KMS-11 (cell line): ENCODE data around the gene MAP2K5.

Experiments used
- H2AFZ ChIP-seq: fragments of 200-600 bp; sonication (generic); 2 replicates; pipeline ENCODE4 v1.6.1; 2016; ENCODE audit warnings: antibody characterized with exemption, mixed run types, low read depth
- H3K27ac ChIP-seq: fragments of 200-600 bp; sonication (generic); 2 replicates; pipeline ENCODE4 v1.6.1; 2016; ENCODE audit warnings: mild to moderate bottlenecking, mixed run types
- H3K27me3 ChIP-seq: fragments of 200-600 bp; sonication (generic); 2 replicates; pipeline ENCODE4 v1.6.1; 2017; ENCODE audit warnings: mild to moderate bottlenecking, low read depth, mixed run types, moderate library complexity; ENCODE audit not compliant: insufficient read depth
- H3K36me3 ChIP-seq: fragments of 200-600 bp; sonication (generic); 2 replicates; pipeline ENCODE4 v1.6.1; 2017; ENCODE audit warnings: mild to moderate bottlenecking, mixed run types; ENCODE audit not compliant: insufficient read depth
- H3K4me1 ChIP-seq: fragments of 200-600 bp; sonication (generic); 2 replicates; pipeline ENCODE4 v1.6.1; 2016; ENCODE audit warnings: mild to moderate bottlenecking, low read depth, mixed run types; ENCODE audit not compliant: poor library complexity, severe bottlenecking
- H3K4me2 ChIP-seq: fragments of 200-600 bp; sonication (generic); 2 replicates; pipeline ENCODE4 v1.7.0; 2016; ENCODE audit warnings: mild to moderate bottlenecking, mixed run types
- H3K4me3 ChIP-seq: fragments of 200-600 bp; sonication (generic); IDR thresholded peaks from 2 replicates; pipeline ENCODE4 v1.6.1; 2017; ENCODE audit warnings: low read depth, low read length, mixed read lengths; ENCODE audit not compliant: insufficient read depth
- H3K79me2 ChIP-seq: fragments of 200-600 bp; sonication (generic); 2 replicates; pipeline ENCODE4 v1.6.1; 2016; ENCODE audit warnings: low read depth, mixed run types; ENCODE audit not compliant: insufficient read depth
- H3K9ac ChIP-seq: fragments of 200-600 bp; sonication (generic); 2 replicates; pipeline ENCODE4 v1.6.1; 2016; ENCODE audit warnings: mild to moderate bottlenecking, mixed run types
- H4K20me1 ChIP-seq: fragments of 200-600 bp; sonication (generic); 2 replicates; pipeline ENCODE4 v1.6.1; 2016; ENCODE audit warnings: mild to moderate bottlenecking, mixed run types; ENCODE audit not compliant: insufficient read depth
- CTCF ChIP-seq: fragments of 200-600 bp; sonication (generic); conservative IDR thresholded peaks from 2 replicates; pipeline ENCODE4 v1.6.1; 2017; ENCODE audit warnings: low read depth, mild to moderate bottlenecking, antibody characterized with exemption, low read length, moderate library complexity, mixed read lengths

MAP2K5 gene

GRCh38 chr15:67520321-67521028, 22.0 kb upstream of the MAP2K5 start:
- Histone ChIP-seq H3K4me3 (no peak overlapping the region), H3K9ac (peak overlapping the region; percentile 99), H3K36me3 (no peaks in the 10 kb centered on the region), H4K20me1 (no peaks in the 10 kb centered on the region), H3K27me3 (no peaks in the 10 kb centered on the region), H3K4me1 (peaks cover 27% of the 10 kb centered on the region), H3K27ac (peak overlapping the region; percentile 99), H3K79me2 (peaks cover 38% of the 10 kb centered on the region), H2AFZ (peak overlapping the region; percentile 60), H3K4me2 (peak overlapping the region; percentile 81)
- TF ChIP-seq CTCF, result no peak

- Histone ChIP-seq H2AFZ (peak within 1 kb of the TSS; percentile 60), H3K27ac (peak within 1 kb of the TSS; percentile 99), H3K4me2 (peak within 1 kb of the TSS; percentile 81), H3K4me1 (peaks cover 27% of the 10 kb centered on the region), H3K9ac (peak within 1 kb of the TSS; percentile 99), H4K20me1 (no peaks in the 10 kb centered on the region), H3K4me3 (no peak within 1 kb of the TSS), H3K27me3 (no peaks in the 10 kb centered on the region), H3K79me2 (peaks cover 39% of the 10 kb centered on the region), H3K36me3 (no peaks in the 10 kb centered on the region)
- no peak for TF ChIP-seq CTCF
Measured at GRCh38 chr15:67521029-67521782, 21.3 kb upstream of the MAP2K5 start, which contains the start of gene C15orf61. Gene C15orf61 (plus strand): TSS chr15:67521131. CDS start chr15:67521249, 118 bp downstream.

- no peaks in the 10 kb centered on the region for H3K27me3 ChIP-seq
- no peak; the same call in 1 of the 2 replicates for TF ChIP-seq CTCF
- H4K20me1 ChIP-seq, result no peaks in the 10 kb centered on the region
- H3K27ac ChIP-seq, result peak overlapping the region; percentile 99
- peak overlapping the region; percentile 80 for H3K4me2 ChIP-seq
- H3K9ac ChIP-seq, result peak overlapping the region; percentile 99
- H3K4me1 ChIP-seq, result peaks cover 27% of the 10 kb centered on the region
- no peak overlapping the region for H3K4me3 ChIP-seq
- H3K79me2 ChIP-seq, result peaks cover 39% of the 10 kb centered on the region
- H2AFZ ChIP-seq, result peak overlapping the region; percentile 50
- no peaks in the 10 kb centered on the region for H3K36me3 ChIP-seq
Measured at GRCh38 chr15:67521783-67522568, 20.5 kb upstream of the MAP2K5 start.

GRCh38 chr15:67523330-67523729, 19.2 kb upstream of the MAP2K5 start:
- Histone ChIP-seq H3K27ac (no peak overlapping the region), H3K4me2 (peak overlapping the region; percentile 80), H3K4me1 (peaks cover 30% of the 10 kb centered on the region), H3K36me3 (no peaks in the 10 kb centered on the region), H4K20me1 (no peaks in the 10 kb centered on the region), H3K9ac (no peak overlapping the region), H2AFZ (no peak overlapping the region), H3K79me2 (peaks cover 39% of the 10 kb centered on the region), H3K4me3 (no peak overlapping the region), H3K27me3 (no peaks in the 10 kb centered on the region)
- no peak for TF ChIP-seq CTCF
